Activated naive CD4-positive, alpha-beta T cell treated with anti-CD3 and anti-CD28 coated beads, Interleukin-2, amount 50 U/mL, for 72 hours (primary cell): ENCODE results near the gene C5orf22. TPM values are rescaled to one million over a fixed set of nuclear protein-coding genes. Genes with fewer than 3 reads are reported as not detected.
"Not testable (repeated sequence)": the region's sequence is repeated elsewhere in the genome, so short reads cannot be mapped to it uniquely, and the experiment has no call there.

Source experiments
- ATAC-seq, 2 donors: fragments of 150-1000 bp; cut with Tn5 transposase; 2 replicates each; pipeline ENCODE4 v1.10.0; 2021; ENCODE audit warnings: mild to moderate bottlenecking in 2 of 2, moderate library complexity in 2 of 2
- DNase-seq, 2 donors: peaks; one replicate each; pipeline ENCODE4 v3.0.0; 2021 to 2022; ENCODE audit warnings: low spot score in 2 of 2
- H3K27ac Mint-ChIP-seq, 2 donors: one replicate each; pipeline ENCODE4 v1.8.0; 2022; ENCODE audit warnings: mild to moderate bottlenecking in 2 of 2, mixed read lengths in 2 of 2
- H3K36me3 Mint-ChIP-seq, 2 donors: one replicate each; pipeline ENCODE4 v1.8.0; 2022; ENCODE audit warnings: mixed read lengths in 2 of 2
- H3K9me3 Mint-ChIP-seq, 2 donors: one replicate each; pipeline ENCODE4 v1.8.0; 2022; ENCODE audit warnings: mixed read lengths in 2 of 2
- total RNA-seq, 2 donors: library from RNA; stranded (reverse); gene quantifications; one replicate each; pipeline ENCODE4 v1.2.3, GENCODE V29; 2022

Gene C5orf22
- total RNA-seq, 2 donors from 2014 or later, result 21.3 to 39.7 TPM

DNA sequence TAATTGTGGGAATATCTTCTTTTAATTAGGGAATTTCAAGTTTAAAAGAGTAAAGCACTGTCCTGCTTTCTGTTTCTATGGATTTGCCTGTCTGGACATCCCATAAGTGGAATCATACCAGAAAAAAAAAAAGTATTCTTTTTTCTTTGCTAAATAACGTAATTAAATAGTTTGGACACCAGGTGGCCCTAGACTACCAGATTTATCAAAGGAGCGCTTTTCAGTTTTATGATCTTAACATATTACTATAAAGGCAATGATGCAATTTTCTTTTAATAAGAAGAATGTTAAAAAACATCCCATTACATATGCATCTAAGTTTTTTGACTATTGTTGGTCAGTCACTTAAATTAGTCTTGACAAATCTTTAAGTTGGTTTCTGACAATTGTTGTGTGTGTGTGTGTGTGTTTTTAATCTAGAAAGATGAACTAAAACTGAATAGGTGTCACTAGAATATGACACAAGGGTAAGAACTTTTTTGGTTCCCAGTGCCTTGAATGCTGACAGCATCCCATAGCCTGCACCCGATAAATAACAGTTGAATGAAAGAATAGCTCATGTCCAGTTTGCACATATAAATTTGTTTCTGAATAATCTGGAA lies 49.5 kb downstream of the C5orf22 start:
- no peak for DNase-seq
- ATAC-seq, result no peak

DNA sequence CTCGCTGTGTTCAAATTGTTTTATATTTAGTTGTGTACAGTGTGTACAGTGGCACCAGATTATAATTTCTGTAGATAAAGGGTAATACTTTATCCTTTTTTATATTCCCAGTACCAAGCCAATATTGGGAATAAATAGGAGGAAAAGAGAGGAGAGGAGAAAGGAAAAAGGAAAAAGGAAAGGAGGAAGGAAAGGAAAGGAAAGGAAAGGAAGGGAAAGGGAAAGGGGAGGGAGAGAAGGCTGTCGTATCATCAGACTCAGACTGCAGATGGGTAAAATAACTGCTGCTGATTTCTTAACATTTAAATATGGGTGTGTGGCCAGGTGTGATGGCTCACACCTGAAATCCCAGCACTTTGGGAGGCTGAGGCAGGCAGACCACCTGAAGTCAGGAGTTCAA lies 51.0 kb downstream of the C5orf22 start:
- Mint-ChIP-seq H3K36me3 (no peaks in the 10 kb centered on the region), H3K27ac (no peak overlapping the region), H3K9me3 (no peaks in the 10 kb centered on the region)
- ATAC-seq (no peak), DNase-seq (no peak)

More for the DNA sequence above, 49.5 kb downstream of the C5orf22 start:
- Mint-ChIP-seq H3K36me3 (no peaks in the 10 kb centered on the region), H3K9me3 (no peaks in the 10 kb centered on the region), H3K27ac (no peak overlapping the region)

- no peak for ATAC-seq
- Mint-ChIP-seq H3K9me3 (no peaks in the 10 kb centered on the region), H3K36me3 (no peaks in the 10 kb centered on the region), H3K27ac (no peak overlapping the region)
- no peak for DNase-seq
Measured at GRCh38 chr5:31585166-31585894, 53.2 kb downstream of the C5orf22 start.

DNA sequence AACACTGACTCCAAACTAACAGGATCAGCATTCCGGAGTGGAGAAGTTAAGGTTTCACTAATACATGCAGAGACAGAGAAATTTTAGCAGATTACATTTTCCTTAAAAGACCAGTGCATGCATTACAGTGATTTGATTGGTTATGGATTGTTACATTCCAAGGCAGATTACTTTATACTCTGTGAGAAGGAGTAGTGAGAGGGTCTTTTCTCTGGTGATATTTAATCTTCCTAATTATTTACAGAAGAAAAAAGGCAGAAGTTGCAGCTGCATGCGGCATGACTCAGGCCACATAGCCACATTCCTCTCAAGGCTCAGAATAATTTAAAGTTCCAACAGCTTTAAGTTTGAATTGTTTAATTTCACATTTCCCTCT lies 53.8 kb downstream of the C5orf22 start:
- H3K36me3 Mint-ChIP-seq, result no peaks in the 10 kb centered on the region
- H3K9me3 Mint-ChIP-seq, result no peaks in the 10 kb centered on the region
- ATAC-seq (no peak), DNase-seq (no peak)
- H3K27ac Mint-ChIP-seq, result no peak overlapping the region

- Mint-ChIP-seq H3K27ac (no peak overlapping the region), H3K36me3 (no peaks in the 10 kb centered on the region), H3K9me3 (no peaks in the 10 kb centered on the region)
- no peak for DNase-seq
- ATAC-seq, result no peak
Measured at GRCh38 chr5:31587546-31587945, 55.4 kb downstream of the C5orf22 start.

- H3K27ac Mint-ChIP-seq, result no peak overlapping the region
- no peaks in the 10 kb centered on the region for H3K36me3 Mint-ChIP-seq
- no peak for ATAC-seq
- DNase-seq, result no peak
- no peaks in the 10 kb centered on the region for H3K9me3 Mint-ChIP-seq
Measured at GRCh38 chr5:31593665-31594064, 61.6 kb downstream of the C5orf22 start.

DNA sequence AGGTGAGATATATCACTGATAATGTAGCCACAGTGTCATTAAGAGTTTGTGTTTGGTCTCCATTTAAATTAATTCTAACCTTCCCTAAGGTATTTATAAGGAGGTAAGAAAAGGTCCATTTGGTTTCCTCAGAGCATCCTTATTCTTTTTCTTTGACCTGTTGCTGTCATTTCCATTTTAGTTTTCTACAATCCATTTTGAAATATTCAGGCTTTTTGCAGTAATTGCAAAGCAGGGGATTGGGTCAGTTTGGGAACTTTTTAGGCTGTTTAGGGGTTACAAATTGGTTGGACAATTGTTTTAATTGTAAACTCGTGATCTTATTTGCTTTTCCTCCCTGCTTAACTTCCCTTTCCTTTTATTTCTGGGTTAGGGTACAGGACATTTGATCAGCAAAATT lies 64.3 kb downstream of the C5orf22 start:
- no peak for ATAC-seq
- no peak overlapping the region for H3K27ac Mint-ChIP-seq
- no peaks in the 10 kb centered on the region for H3K9me3 Mint-ChIP-seq
- no peaks in the 10 kb centered on the region for H3K36me3 Mint-ChIP-seq
- no peak for DNase-seq

- H3K36me3 Mint-ChIP-seq, result no peaks in the 10 kb centered on the region
- no peaks in the 10 kb centered on the region for H3K9me3 Mint-ChIP-seq
- no peak overlapping the region for H3K27ac Mint-ChIP-seq
- DNase-seq (no peak), ATAC-seq (no peak)
Measured at GRCh38 chr5:31598640-31599611, 66.8 kb downstream of the C5orf22 start.

GRCh38 chr5:31602305-31602704 lies 70.2 kb downstream of the C5orf22 start:
- ATAC-seq, H3K27ac Mint-ChIP-seq, H3K9me3 Mint-ChIP-seq, H3K36me3 Mint-ChIP-seq, DNase-seq: not testable (repeated sequence)

DNA sequence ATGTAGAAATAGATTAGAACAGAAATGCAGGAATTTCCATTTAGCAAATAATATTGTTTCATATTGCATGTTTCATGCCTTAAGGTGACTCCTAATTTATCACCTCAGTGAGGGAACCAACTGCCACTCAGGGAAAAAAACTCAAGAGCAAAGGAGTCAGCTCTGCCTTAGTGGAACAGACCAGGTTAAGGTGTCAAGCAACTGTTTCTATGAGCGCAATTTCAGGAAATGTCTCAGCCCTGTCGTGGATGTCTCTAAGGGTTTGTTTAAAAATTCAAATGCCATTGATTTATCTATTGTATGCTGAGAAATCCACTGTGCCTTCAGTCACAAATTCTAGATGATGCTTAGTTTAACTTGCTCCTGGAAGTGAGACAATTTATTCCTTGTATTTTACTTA lies 72.1 kb downstream of the C5orf22 start:
- Mint-ChIP-seq H3K27ac (no peak overlapping the region), H3K36me3 (no peaks in the 10 kb centered on the region), H3K9me3 (no peaks in the 10 kb centered on the region)
- ATAC-seq (no peak), DNase-seq (no peak)

DNA sequence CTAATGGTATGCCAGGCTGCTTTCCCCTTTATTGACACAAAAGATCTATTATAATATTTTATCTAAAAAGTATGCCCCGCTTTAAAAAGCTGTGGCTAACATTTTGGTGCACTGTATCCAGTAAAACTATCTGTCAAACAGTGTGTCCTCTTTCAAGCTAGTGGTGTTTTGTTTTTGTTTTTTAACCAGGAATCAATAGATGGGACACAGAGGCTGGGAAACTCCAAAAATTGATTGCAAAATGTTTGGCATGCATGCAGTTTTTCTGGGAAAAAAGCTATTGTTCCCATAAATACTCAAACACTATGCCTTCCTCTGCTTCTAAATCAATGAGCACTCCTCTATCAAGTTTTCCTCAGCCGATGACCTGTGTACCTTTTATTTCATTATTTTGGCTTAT lies 72.5 kb downstream of the C5orf22 start:
- no peak for DNase-seq
- H3K36me3 Mint-ChIP-seq, result no peaks in the 10 kb centered on the region
- ATAC-seq, result no peak
- no peaks in the 10 kb centered on the region for H3K9me3 Mint-ChIP-seq
- no peak overlapping the region for H3K27ac Mint-ChIP-seq

Other genes starting within 250 kb of the C5orf22 start
- 10 to 100 TPM; 77.6 to 80.4 TPM for gene DROSHA, start 208 bp upstream of the C5orf22 start, total RNA-seq
- gene PDZD2, start 106.8 kb downstream of the C5orf22 start, total RNA-seq, result under 1 TPM; 0.08 to 0.75 TPM